WTC11 (cell line): ENCODE data around the gene PPM1B. TPM values are rescaled to one million over a fixed set of nuclear protein-coding genes. Genes with fewer than 3 reads are reported as not detected.

ENCODE experiments used
- ATAC-seq: fragments of 200-7000 bp; cut with Tn5 transposase; 2 replicates; pipeline ENCODE4 v1.10.0; 2021; ENCODE audit warnings: mild to moderate bottlenecking, moderate library complexity
- CTCF ChIA-PET: fragments of 300-600 bp; sonication (Branson Sonifier 250); formaldehyde crosslinking; loops from one replicate; lab custom pipeline; 2021; ENCODE audit warnings: antibody characterized with exemption; lab: Charles Lee
- POLR2A ChIA-PET: fragments of 350-600 bp; sonication (Branson Sonifier 250); formaldehyde crosslinking; loops from one replicate; lab custom pipeline; 2021; ENCODE audit warnings: antibody characterized with exemption; lab: Charles Lee
- DNase-seq: peaks from one replicate; pipeline ENCODE4 v3.0.0; 2021; ENCODE audit warnings: low spot score
- H3K27ac Mint-ChIP-seq: 2 replicates; pipeline ENCODE4 v1.8.0; 2021; ENCODE audit warnings: mixed read lengths
- H3K27me3 Mint-ChIP-seq: 2 replicates; pipeline ENCODE4 v1.8.0; 2021; ENCODE audit warnings: low read depth, mild to moderate bottlenecking, moderate library complexity, mixed read lengths
- H3K36me3 Mint-ChIP-seq: 2 replicates; pipeline ENCODE4 v1.8.0; 2021; ENCODE audit warnings: mixed read lengths
- H3K4me1 Mint-ChIP-seq: 2 replicates; pipeline ENCODE4 v1.8.0; 2022; ENCODE audit warnings: mixed read lengths
- H3K4me3 Mint-ChIP-seq: 2 replicates; pipeline ENCODE4 v1.8.0; 2021; ENCODE audit warnings: mild to moderate bottlenecking, moderate library complexity, mixed read lengths
- H3K9me3 Mint-ChIP-seq: 2 replicates; pipeline ENCODE4 v1.8.0; 2021; ENCODE audit warnings: mixed read lengths
- AR ChIP-seq: fragments of 250-450 bp; sonication (Bioruptor Pico); IDR thresholded peaks from 2 replicates; pipeline ENCODE4 v1.9.0; 2021; ENCODE audit warnings: mild to moderate bottlenecking
- ATF1 ChIP-seq: sonication (generic); formaldehyde crosslinking; IDR thresholded peaks from 2 replicates; pipeline ENCODE4 v1.8.1; 2023; ENCODE audit warnings: mild to moderate bottlenecking, moderate library complexity, missing genetic modification reagents
- CREB1 ChIP-seq: sonication (generic); formaldehyde crosslinking; IDR thresholded peaks from 2 replicates; pipeline ENCODE4 v1.8.0; 2023; ENCODE audit warnings: mild to moderate bottlenecking, missing genetic modification reagents
- E2F4 ChIP-seq: sonication (generic); formaldehyde crosslinking; IDR thresholded peaks from 2 replicates; pipeline ENCODE4 v1.8.1; 2022; ENCODE audit warnings: low read depth, mild to moderate bottlenecking, moderate library complexity, missing genetic modification reagents, borderline replicate concordance
- GABPB1 ChIP-seq: sonication (generic); formaldehyde crosslinking; IDR thresholded peaks from 2 replicates; pipeline ENCODE4 v1.8.1; 2023; ENCODE audit warnings: mild to moderate bottlenecking, missing genetic modification reagents
- GRHL2 ChIP-seq: fragments of 250-450 bp; sonication (Bioruptor Pico); IDR thresholded peaks from 2 replicates; pipeline ENCODE4 v1.8.0; 2022; ENCODE audit warnings: mild to moderate bottlenecking, moderate library complexity; ENCODE audit not compliant: insufficient replicate concordance, severe bottlenecking
- GTF2I ChIP-seq: fragments of 250-450 bp; sonication (Bioruptor Pico); conservative IDR thresholded peaks from 2 replicates; pipeline ENCODE4 v1.4.0; 2021; ENCODE audit warnings: mild to moderate bottlenecking
- IRF2 ChIP-seq: sonication (generic); formaldehyde crosslinking; IDR thresholded peaks from 2 replicates; pipeline ENCODE4 v1.8.0; 2022; ENCODE audit warnings: low read depth, missing genetic modification reagents, borderline replicate concordance
- JUN ChIP-seq: sonication (generic); formaldehyde crosslinking; IDR thresholded peaks from 2 replicates; pipeline ENCODE4 v1.8.0; 2023; ENCODE audit warnings: mild to moderate bottlenecking, missing genetic modification reagents
- MYBL2 ChIP-seq: sonication (generic); formaldehyde crosslinking; IDR thresholded peaks from 2 replicates; pipeline ENCODE4 v1.8.1; 2023; ENCODE audit warnings: mild to moderate bottlenecking, moderate library complexity, missing genetic modification reagents
- NFE2L1 ChIP-seq: sonication (generic); formaldehyde crosslinking; IDR thresholded peaks from 2 replicates; pipeline ENCODE4 v1.8.1; 2023; ENCODE audit warnings: missing genetic modification reagents
- NR2C2 ChIP-seq: sonication (generic); formaldehyde crosslinking; IDR thresholded peaks from 2 replicates; pipeline ENCODE4 v1.8.0; 2022; ENCODE audit warnings: mild to moderate bottlenecking, missing genetic modification reagents
- PREB ChIP-seq: sonication (generic); formaldehyde crosslinking; IDR thresholded peaks from 2 replicates; pipeline ENCODE4 v1.8.1; 2022; ENCODE audit warnings: mild to moderate bottlenecking, missing genetic modification reagents, moderate library complexity, borderline replicate concordance
- TCF7 ChIP-seq: sonication (generic); formaldehyde crosslinking; IDR thresholded peaks from 2 replicates; pipeline ENCODE4 v1.8.0; 2022; ENCODE audit warnings: mild to moderate bottlenecking, low read depth, missing genetic modification reagents, moderate library complexity
- TEAD4 ChIP-seq: sonication (generic); formaldehyde crosslinking; IDR thresholded peaks from 2 replicates; pipeline ENCODE4 v1.8.0; 2022; ENCODE audit warnings: mild to moderate bottlenecking, missing genetic modification reagents
- USF1 ChIP-seq: sonication (generic); formaldehyde crosslinking; IDR thresholded peaks from 2 replicates; pipeline ENCODE4 v1.8.0; 2022; ENCODE audit warnings: mild to moderate bottlenecking, missing genetic modification reagents
- USF2 ChIP-seq: sonication (generic); formaldehyde crosslinking; IDR thresholded peaks from 2 replicates; pipeline ENCODE4 v1.8.1; 2023; ENCODE audit warnings: mild to moderate bottlenecking, missing genetic modification reagents, moderate library complexity
- ZBTB21 ChIP-seq: sonication (generic); formaldehyde crosslinking; IDR thresholded peaks from 2 replicates; pipeline ENCODE4 v1.8.1; 2023; ENCODE audit warnings: mild to moderate bottlenecking, missing genetic modification reagents, borderline replicate concordance
- ZBTB43 ChIP-seq: sonication (generic); formaldehyde crosslinking; IDR thresholded peaks from 2 replicates; pipeline ENCODE4 v1.8.1; 2023; ENCODE audit warnings: mild to moderate bottlenecking, missing genetic modification reagents
- ZMAT4 ChIP-seq: fragments of 250-450 bp; sonication (Bioruptor Pico); IDR thresholded peaks from 2 replicates; pipeline ENCODE4 v1.9.0; 2021; ENCODE audit warnings: mild to moderate bottlenecking
- ZNF138 ChIP-seq: sonication (generic); formaldehyde crosslinking; conservative IDR thresholded peaks from 2 replicates; pipeline ENCODE4 v1.8.1; 2022; ENCODE audit warnings: mild to moderate bottlenecking, moderate library complexity, missing genetic modification reagents
- ZNF263 ChIP-seq: sonication (generic); formaldehyde crosslinking; IDR thresholded peaks from 2 replicates; pipeline ENCODE4 v1.8.1; 2022; ENCODE audit warnings: low read depth, mild to moderate bottlenecking, moderate library complexity, missing genetic modification reagents
- ZNF416 ChIP-seq: fragments of 250-450 bp; sonication (Bioruptor Pico); IDR thresholded peaks from 2 replicates; pipeline ENCODE4 v1.9.0; 2021; ENCODE audit warnings: mild to moderate bottlenecking, inconsistent platforms
- ZNF423 ChIP-seq: fragments of 250-450 bp; sonication (Bioruptor Pico); IDR thresholded peaks from 2 replicates; pipeline ENCODE4 v2.1.2; 2022; ENCODE audit warnings: mild to moderate bottlenecking, moderate library complexity
- total RNA-seq: library from RNA; stranded (reverse); gene quantifications from 3 replicates; pipeline ENCODE4 v1.2.3, GENCODE V29; 2021

PPM1B gene
- total RNA-seq, 1 experiment from 2014 or later: 96.4 TPM

GRCh38 chr2:44164617-44165016 lies 4.1 kb upstream of the PPM1B start:
- TF ChIP-seq ZBTB21 (CRISPR knock-in tag): no peak
- TF ChIP-seq USF2 (CRISPR knock-in tag): 0 out of 2 replicates have a peak, but pooled peaks have one; percentile 11
- TF ChIP-seq, all 79 proteins: peak for 1

GRCh38 chr2:44166096-44166495 lies 2.6 kb upstream of the PPM1B start:
- peaks cover 31% of the 10 kb centered on the region for H3K36me3 Mint-ChIP-seq
- ATAC-seq: no peak

More at GRCh38 chr2:44164617-44165016, 4.1 kb upstream of the PPM1B start:
- H3K36me3 Mint-ChIP-seq: peaks cover 25% of the 10 kb centered on the region
- H3K4me3 Mint-ChIP-seq: no peak overlapping the region
- H3K9me3 Mint-ChIP-seq: peaks cover 21% of the 10 kb centered on the region
- no peak overlapping the region for H3K27ac Mint-ChIP-seq
- no peak for ATAC-seq
- no peaks in the 10 kb centered on the region; the same call in none of the 2 replicates for H3K27me3 Mint-ChIP-seq
- H3K4me1 Mint-ChIP-seq: peaks cover 14% of the 10 kb centered on the region
- DNase-seq: no peak
- ChIA-PET CTCF (no interaction called here), POLR2A (interaction anchor here (0.7 kb wide), 1 partner anchor 197 kb away, joined by 3 read pairs; the partner anchor contains the start of genes CAMKMT and PREPL)

GRCh38 chr2:44167311-44167907 lies 1.3 kb upstream of the PPM1B start:
- DNase-seq (no peak), ATAC-seq (no peak)
- Mint-ChIP-seq H3K27ac (peak overlapping the region; percentile 99), H3K36me3 (peaks cover 31% of the 10 kb centered on the region), H3K9me3 (peaks cover 21% of the 10 kb centered on the region), H3K4me1 (peaks cover 21% of the 10 kb centered on the region), H3K4me3 (peak overlapping the region; percentile 77), H3K27me3 (no peaks in the 10 kb centered on the region; the same call in none of the 2 replicates)
- ChIA-PET CTCF (interaction anchor here (0.6 to 2.5 kb wide), 6 partner anchors 29 to 290 kb away, joined by 3 to 10 read pairs (median 4); no protein-coding TSS in a partner anchor), POLR2A (interaction anchor here (0.6 to 1.7 kb wide), 4 partner anchors 16 to 148 kb away, joined by 3 to 8 read pairs (median 6); no protein-coding TSS in a partner anchor)
- 0 out of 2 replicates have a peak, but pooled peaks have one; percentile 21 for TF ChIP-seq ZNF263
- no peak for TF ChIP-seq JUN (CRISPR knock-in tag)
- no peak for TF ChIP-seq ATF1 (CRISPR knock-in tag)
- TF ChIP-seq TEAD4 (CRISPR knock-in tag): no peak
- TF ChIP-seq USF1 (CRISPR knock-in tag): no peak
- TF ChIP-seq NR2C2: 0 out of 2 replicates have a peak, but pooled peaks have one; percentile 34
- no peak for TF ChIP-seq GABPB1
- no peak for TF ChIP-seq AR (CRISPR knock-in tag)

More at GRCh38 chr2:44166096-44166495, 2.6 kb upstream of the PPM1B start:
- peak; percentile 53 for DNase-seq
- peaks cover 18% of the 10 kb centered on the region for H3K4me1 Mint-ChIP-seq
- H3K4me3 Mint-ChIP-seq: peak overlapping the region; percentile 43; the same call in 1 of the 2 replicates
- H3K27ac Mint-ChIP-seq: peak overlapping the region; percentile 92
- CTCF ChIA-PET: no interaction called here
- TF ChIP-seq GTF2I (CRISPR knock-in tag) (no peak), TCF7 (CRISPR knock-in tag) (no peak), ZMAT4 (CRISPR knock-in tag) (no peak), E2F4 (CRISPR knock-in tag) (no peak), IRF2 (no peak), NFE2L1 (CRISPR knock-in tag) (no peak), CREB1 (CRISPR knock-in tag) (no peak), GRHL2 (CRISPR knock-in tag) (no peak), ZNF138 (CRISPR knock-in tag) (no peak), PREB (no peak), ZBTB43 (CRISPR knock-in tag) (no peak), MYBL2 (CRISPR knock-in tag) (no peak), ZNF423 (CRISPR knock-in tag) (no peak), ZNF416 (CRISPR knock-in tag) (no peak)
- H3K27me3 Mint-ChIP-seq: no peaks in the 10 kb centered on the region; the same call in none of the 2 replicates
- POLR2A ChIA-PET: interaction anchor here (0.7 kb wide), 2 partner anchors 121 to 570 kb away, joined by 3 to 8 read pairs; partner anchors contain the start of gene THADA
- H3K9me3 Mint-ChIP-seq: peaks cover 21% of the 10 kb centered on the region
